H9 (cell line): ENCODE data around the gene RNF17. TPM values are rescaled to one million over a fixed set of nuclear protein-coding genes. Genes with fewer than 3 reads are reported as not detected.

Experiments used
- DNase-seq: peaks from one replicate; pipeline ENCODE4 v3.0.0-alpha.2; 2017
- H2AFZ ChIP-seq: one replicate; pipeline ENCODE4 v1.6.1; 2013; ENCODE audit warnings: mild to moderate bottlenecking, low read length, control low read depth, moderate library complexity
- H2AK5ac ChIP-seq: 2 replicates; pipeline ENCODE4 v1.6.1; 2013; ENCODE audit warnings: low read length, control low read depth, mixed read lengths; ENCODE audit not compliant: insufficient read length
- H2BK120ac ChIP-seq: one replicate; pipeline ENCODE4 v1.6.1; 2013; ENCODE audit warnings: low read depth, mild to moderate bottlenecking, low read length, control low read depth, inconsistent platforms; ENCODE audit not compliant: poor library complexity, severe bottlenecking
- H2BK12ac ChIP-seq: 2 replicates; pipeline ENCODE4 v1.6.1; 2013; ENCODE audit warnings: low read length, control low read depth, mixed read lengths, low read depth; ENCODE audit not compliant: insufficient read length
- H2BK15ac ChIP-seq: 2 replicates; pipeline ENCODE4 v1.6.1; 2013; ENCODE audit warnings: low read depth, low read length, control low read depth
- H2BK20ac ChIP-seq: one replicate; pipeline ENCODE4 v1.6.1; 2013; ENCODE audit warnings: low read depth, mild to moderate bottlenecking, low read length, control low read depth, inconsistent platforms; ENCODE audit not compliant: poor library complexity, severe bottlenecking
- H2BK5ac ChIP-seq: 2 replicates; pipeline ENCODE4 v1.6.1; 2013; ENCODE audit warnings: low read length, control low read depth, mixed read lengths; ENCODE audit not compliant: insufficient read length
- H3K14ac ChIP-seq: 2 replicates; pipeline ENCODE4 v1.6.1; 2013; ENCODE audit warnings: low read length, control low read depth; ENCODE audit not compliant: insufficient read depth
- H3K18ac ChIP-seq: 2 replicates; pipeline ENCODE4 v1.6.1; 2013; ENCODE audit warnings: low read depth, mild to moderate bottlenecking, mixed read lengths, low read length, control low read depth; ENCODE audit not compliant: insufficient read length
- H3K23ac ChIP-seq: 2 replicates; pipeline ENCODE4 v1.6.1; 2013; ENCODE audit warnings: low read length, control low read depth, mixed read lengths, low read depth; ENCODE audit not compliant: insufficient read length
- H3K23me2 ChIP-seq: 2 replicates; pipeline ENCODE4 v1.6.1; 2013; ENCODE audit warnings: low read depth, mild to moderate bottlenecking, mixed read lengths, low read length, control low read depth; ENCODE audit not compliant: insufficient read length, poor library complexity, severe bottlenecking
- H3K27ac ChIP-seq: 2 replicates; pipeline ENCODE4 v1.5.1; 2013; ENCODE audit warnings: low read length, control low read depth, mixed read lengths, low read depth; ENCODE audit not compliant: insufficient read length
- H3K27me3 ChIP-seq: 2 replicates; pipeline ENCODE4 v1.6.1; 2013; ENCODE audit warnings: low read length, control low read depth, inconsistent platforms; ENCODE audit not compliant: insufficient read depth
- H3K4ac ChIP-seq: 2 replicates; pipeline ENCODE4 v1.6.1; 2013; ENCODE audit warnings: low read depth, mild to moderate bottlenecking, control low read depth, inconsistent platforms, low read length, moderate library complexity
- H3K4me1 ChIP-seq: 2 replicates; pipeline ENCODE4 v1.6.1; 2013; ENCODE audit warnings: low read length, control low read depth, inconsistent platforms; ENCODE audit not compliant: insufficient read depth
- H3K4me2 ChIP-seq: 2 replicates; pipeline ENCODE4 v1.6.1; 2013; ENCODE audit warnings: low read length, control low read depth, mixed read lengths; ENCODE audit not compliant: insufficient read length, insufficient read depth
- H3K56ac ChIP-seq: 2 replicates; pipeline ENCODE4 v1.6.1; 2013; ENCODE audit warnings: low read depth, mild to moderate bottlenecking, mixed read lengths, low read length, control low read depth; ENCODE audit not compliant: insufficient read length
- H3K79me1 ChIP-seq: 2 replicates; pipeline ENCODE4 v1.6.1; 2013; ENCODE audit warnings: low read depth, mild to moderate bottlenecking, moderate library complexity, low read length, control low read depth, inconsistent platforms; ENCODE audit not compliant: insufficient read depth, poor library complexity, severe bottlenecking
- H3K79me2 ChIP-seq: 2 replicates; pipeline ENCODE4 v1.6.1; 2013; ENCODE audit warnings: low read length, control low read depth, inconsistent platforms; ENCODE audit not compliant: insufficient read depth
- H3K9ac ChIP-seq: 2 replicates; pipeline ENCODE4 v1.6.1; 2013; ENCODE audit warnings: low read length, control low read depth, mixed read lengths; ENCODE audit not compliant: insufficient read length; ENCODE audit errors: extremely low read depth
- H3K9me3 ChIP-seq: one replicate; pipeline ENCODE4 v1.6.1; 2013; ENCODE audit warnings: low read depth, low read length, inconsistent platforms; ENCODE audit not compliant: control insufficient read depth
- H3T11ph ChIP-seq: one replicate; pipeline ENCODE4 v1.6.1; 2013; ENCODE audit warnings: mild to moderate bottlenecking, low read length, control low read depth, inconsistent platforms
- H4K20me1 ChIP-seq: one replicate; pipeline ENCODE4 v1.6.1; 2013; ENCODE audit not compliant: control insufficient read depth, insufficient read length, insufficient read depth
- H4K5ac ChIP-seq: 2 replicates; pipeline ENCODE4 v1.6.1; 2013; ENCODE audit warnings: low read depth, mild to moderate bottlenecking, mixed read lengths, low read length, control low read depth; ENCODE audit not compliant: insufficient read length
- H4K8ac ChIP-seq: replicated peaks from 2 replicates; pipeline ENCODE4 v1.6.1; 2013; ENCODE audit warnings: low read length, control low read depth, mixed read lengths, low read depth; ENCODE audit not compliant: insufficient read length
- H4K91ac ChIP-seq: 2 replicates; pipeline ENCODE4 v1.6.1; 2013; ENCODE audit warnings: low read depth, mild to moderate bottlenecking, moderate library complexity, mixed read lengths, low read length, control low read depth; ENCODE audit not compliant: insufficient read length
- H3K27ac Mint-ChIP-seq, 3 experiments: 2 replicates in 2 of 3; 3 replicates in 1 of 3; pipeline ENCODE4 v1.8.0; 2020 to 2021; ENCODE audit warnings: mixed read lengths in 3 of 3, mild to moderate bottlenecking in 1 of 3, moderate library complexity in 1 of 3
- H3K27me3 Mint-ChIP-seq: 2 replicates; pipeline ENCODE4 v1.8.0; 2021; ENCODE audit warnings: low read depth, mild to moderate bottlenecking, moderate library complexity, mixed read lengths
- H3K36me3 Mint-ChIP-seq, 3 experiments: 2 replicates in 2 of 3; 3 replicates in 1 of 3; pipeline ENCODE4 v1.8.0; 2020 to 2021; ENCODE audit warnings: low read depth in 3 of 3, mixed read lengths in 3 of 3; ENCODE audit not compliant: insufficient read depth in 1 of 3
- H3K4me1 Mint-ChIP-seq, 2 experiments: 2 replicates each; pipeline ENCODE4 v1.8.0; 2020; ENCODE audit warnings: mixed read lengths in 2 of 2
- H3K4me3 Mint-ChIP-seq, 2 experiments: 2 replicates in 1 of 2; 3 replicates in 1 of 2; pipeline ENCODE4 v1.8.0; 2020 to 2021; ENCODE audit warnings: mild to moderate bottlenecking in 2 of 2, mixed read lengths in 2 of 2, moderate library complexity in 1 of 2
- H3K9me3 Mint-ChIP-seq, 2 experiments: 2 replicates in 1 of 2; 3 replicates in 1 of 2; pipeline ENCODE4 v1.8.0; 2020; ENCODE audit warnings: mild to moderate bottlenecking in 2 of 2, mixed read lengths in 2 of 2, moderate library complexity in 1 of 2
- CTCF ChIP-seq: fragments of 200-600 bp; sonication (generic); conservative IDR thresholded peaks from 3 replicates; pipeline ENCODE4 v1.8.0; 2021; ENCODE audit warnings: antibody characterized with exemption, mild to moderate bottlenecking
- WGBS: extraction: QIAGEN DNeasy Blood & Tissue Kit; methylation state at CpG from one replicate; pipeline ENCODE4 v1.1.7; 2013; ENCODE audit warnings: missing lambda C conversion rate, low lambda C conversion rate, mixed read lengths; ENCODE audit not compliant: insufficient read length; ENCODE audit errors: extremely low coverage; 5-methylcytosine and 5-hydroxymethylcytosine counted together
- total RNA-seq: library from RNA; stranded (reverse); gene quantifications from 2 replicates; pipeline ENCODE4 v1.2.1, GENCODE V29; 2021

The RNF17 gene
- total RNA-seq, 1 experiment from 2014 or later = not detected

DNA sequence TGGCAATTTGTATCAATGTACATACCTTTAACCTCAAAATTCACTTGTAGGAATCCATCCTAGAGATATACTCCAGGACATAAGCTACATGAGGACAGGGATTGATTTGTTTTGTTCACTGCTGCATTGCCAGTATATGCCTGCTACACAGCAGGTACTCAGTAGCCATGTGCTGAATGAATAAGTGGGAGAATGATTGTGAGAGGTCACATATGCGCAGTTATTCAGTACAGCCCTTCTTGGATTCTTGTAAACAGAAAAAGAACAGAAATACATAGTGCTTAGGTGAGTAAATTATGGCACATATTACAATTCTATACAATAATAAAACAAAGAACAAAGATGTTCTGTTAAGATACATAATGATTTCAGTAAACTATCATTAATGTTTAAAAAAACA is 133.3 kb downstream of the RNF17 start:
- DNase-seq = no peak
- Mint-ChIP-seq H3K4me1 (peaks cover 0 to 2% of the 10 kb centered on the region in 2 experiments; a peak in 1 of 4 replicates), H3K27ac (no peak overlapping the region; a peak in 1 of 7 replicates), H3K36me3 (peaks cover 19 to 70% (median 50%) of the 10 kb centered on the region in 3 experiments; a peak in 6 of 7 replicates), H3K9me3 (no peaks in the 10 kb centered on the region), H3K27me3 (no peaks in the 10 kb centered on the region), H3K4me3 (no peak overlapping the region)
- Histone ChIP-seq H2AK5ac (no peak overlapping the region), H4K8ac (no peak overlapping the region), H3K14ac (no peak overlapping the region), H3K27me3 (no peaks in the 10 kb centered on the region), H3K23me2 (no peaks in the 10 kb centered on the region), H2BK5ac (no peak overlapping the region), H2BK20ac (no peak overlapping the region), H3K23ac (no peak overlapping the region), H3K9ac (no peak overlapping the region), H3K4me1 (no peaks in the 10 kb centered on the region), H3K4me2 (no peak overlapping the region), H2BK120ac (no peak overlapping the region), H3T11ph (no peak overlapping the region), H4K91ac (no peak overlapping the region), H3K79me2 (no peaks in the 10 kb centered on the region), H3K4ac (no peak overlapping the region), H3K18ac (no peak overlapping the region), H3K27ac (no peak overlapping the region), H3K9me3 (no peaks in the 10 kb centered on the region), H2BK12ac (no peak overlapping the region), H4K20me1 (no peaks in the 10 kb centered on the region), H2AFZ (no peak overlapping the region), H2BK15ac (no peak overlapping the region), H3K79me1 (peaks cover 3% of the 10 kb centered on the region), H3K56ac (no peak overlapping the region), H4K5ac (no peak overlapping the region)
- no CpG with 5 or more reads among the region's 1 CpG for WGBS
- no peak for TF ChIP-seq CTCF
